GM12878 (cell line): ENCODE data around the gene PRPF31. TPM values are rescaled to one million over a fixed set of nuclear protein-coding genes. Genes with fewer than 3 reads are reported as not detected.
A peak's percentile ranks its signal among the peaks of the same experiment; 100 is the strongest.

ENCODE experiments used
- ATAC-seq: fragments of 200-7000 bp; cut with Tn5 transposase; 3 replicates; pipeline ENCODE4 v1.9.1; 2020; ENCODE audit warnings: mild to moderate bottlenecking, moderate library complexity
- BruUV-seq: library from RNA; stranded (reverse); fragments of 400-500 nt; replicated peaks from 2 replicates; lab custom pipeline; 2021; lab: Mats Ljungman, UMichigan
- CTCF ChIA-PET: fragments of 300-600 bp; sonication (Branson Sonifier 250); formaldehyde crosslinking; extraction: SDS; loops from one replicate; lab custom pipeline; 2021; ENCODE audit warnings: inconsistent platforms; lab: Yijun Ruan, JAX
- POLR2A ChIA-PET: fragments of 350-600 bp; formaldehyde crosslinking; extraction: SDS; loops from one replicate; lab custom pipeline; 2021; ENCODE audit warnings: inconsistent platforms; lab: Charles Lee
- RAD21 ChIA-PET: fragments of 300-600 bp; sonication (Branson Sonifier 250); formaldehyde crosslinking; loops from one replicate; lab custom pipeline; 2023; ENCODE audit warnings: antibody characterized with exemption; ENCODE audit not compliant: unreplicated experiment; lab: Charles Lee
- SMC1A ChIA-PET: fragments of 300-600 bp; sonication (Branson Sonifier 250); formaldehyde crosslinking; loops from one replicate; lab custom pipeline; 2023; ENCODE audit not compliant: unreplicated experiment, uncharacterized antibody; lab: Charles Lee
- DNase-seq: peaks from one replicate; pipeline ENCODE4 v3.0.0-alpha.2; 2011; ENCODE audit warnings: low read depth, low spot score
- FAIRE-seq: peaks from 3 replicates; lab custom pipeline; 2011; peaks lifted over from hg19 to GRCh38; lab: Jason Lieb, UNC
- H2AFZ ChIP-seq: 2 replicates; pipeline ENCODE4 v1.6.0; 2011; ENCODE audit warnings: low read depth, low read length, control low read depth; ENCODE audit not compliant: control insufficient read depth
- H3K27ac ChIP-seq: 2 replicates; pipeline ENCODE4 v1.5.1; 2011; ENCODE audit warnings: control low read depth; ENCODE audit not compliant: control insufficient read depth, insufficient read depth
- H3K27me3 ChIP-seq, 2 experiments: replicated peaks in 1 of 2; 2 replicates each; pipeline versions ENCODE4 v1.6.0 to v1.6.1; 2011; ENCODE audit warnings: low read length in 1 of 2; ENCODE audit not compliant: control insufficient read depth in 2 of 2, insufficient read depth in 2 of 2
- H3K36me3 ChIP-seq, 2 experiments: 2 replicates each; pipeline ENCODE4 v1.5.1; 2011; ENCODE audit warnings: low read length in 1 of 2; ENCODE audit not compliant: control insufficient read depth in 2 of 2, insufficient read depth in 2 of 2
- H3K4me1 ChIP-seq: 2 replicates; pipeline ENCODE4 v1.6.1; 2011; ENCODE audit warnings: mild to moderate bottlenecking, low read length, moderate library complexity, mixed read lengths; ENCODE audit not compliant: control insufficient read depth, insufficient read depth
- H3K4me2 ChIP-seq: 2 replicates; pipeline ENCODE4 v1.6.0; 2011; ENCODE audit warnings: control low read depth; ENCODE audit not compliant: control insufficient read depth, insufficient read depth
- H3K4me3 ChIP-seq: fragments of 200-600 bp; sonication (generic); 2 replicates; pipeline ENCODE4 v1.5.1; 2016
- H3K79me2 ChIP-seq: 2 replicates; pipeline ENCODE4 v1.6.0; 2011; ENCODE audit warnings: low read length; ENCODE audit not compliant: control insufficient read depth, insufficient read depth
- H3K9ac ChIP-seq: 2 replicates; pipeline ENCODE4 v1.8.0; 2011; ENCODE audit warnings: low read length, control low read depth, mixed read lengths; ENCODE audit not compliant: control insufficient read depth, insufficient read depth
- H3K9me3 ChIP-seq: replicated peaks from 3 replicates; pipeline ENCODE4 v1.5.1; 2011; ENCODE audit warnings: mild to moderate bottlenecking, low read length; ENCODE audit not compliant: control insufficient read depth, insufficient read depth
- H4K20me1 ChIP-seq: 2 replicates; pipeline ENCODE4 v1.6.0; 2011; ENCODE audit not compliant: control insufficient read depth, insufficient read depth
- ESRRA ChIP-seq: IDR thresholded peaks from 2 replicates; pipeline ENCODE4 v1.6.1; 2012; ENCODE audit warnings: mild to moderate bottlenecking, low read length, improper control_type of control experiment
- MYC ChIP-seq: IDR thresholded peaks from 2 replicates; pipeline ENCODE4 v1.6.1; 2011; ENCODE audit warnings: mild to moderate bottlenecking, low read length, moderate library complexity, inconsistent platforms; ENCODE audit not compliant: insufficient read depth, insufficient replicate concordance, insufficient read length, severe bottlenecking
- NFYB ChIP-seq: IDR thresholded peaks from 2 replicates; pipeline ENCODE4 v1.6.1; 2011; ENCODE audit warnings: low read depth, mild to moderate bottlenecking, low read length, improper control_type of control experiment, moderate library complexity; ENCODE audit not compliant: insufficient read depth
- PML ChIP-seq: IDR thresholded peaks from 2 replicates; pipeline ENCODE4 v1.6.1; 2012; ENCODE audit warnings: low read length, inconsistent platforms
- WGBS: methylation state at CpG from one replicate; pipeline ENCODE4 v1.1.6; 2016; ENCODE audit warnings: low lambda C conversion rate; ENCODE audit not compliant: insufficient replicate concordance, insufficient coverage; ENCODE audit errors: missing lambda C conversion rate; 5-methylcytosine and 5-hydroxymethylcytosine counted together
- in situ Hi-C: fragments of 300-500 bp; cut with MboI; formaldehyde crosslinking; loops from 9 replicates; pipeline ENCODE4 v1.14.3; 2018; ENCODE audit warnings: mixed read lengths
- intact Hi-C: fragments of 100-400 bp; cut with micrococcal nuclease; formaldehyde crosslinking; loops from one replicate; pipeline ENCODE4 v1.14.2; 2022; ENCODE audit not compliant: unreplicated experiment
- polyA plus RNA-seq, 11 experiments: library from polyadenylated mRNA; depleted of rRNA in 4 of 11; unstranded in 6 of 11; stranded (reverse) in 5 of 11; fragments of >200 nt; fragmentation: Nextera tagmentation in 4 of 11; fragmentation: Illumina TruSeq in 1 of 11; extraction: Ambion mirVana in 4 of 11; extraction: Trizol in 1 of 11; gene quantifications; 1 replicate in 1 of 11; 2 replicates in 10 of 11; pipeline versions ENCODE4 v1.2.1 to v1.2.3, GENCODE V29; 2011 to 2016; ENCODE audit warnings: inconsistent platforms in 2 of 11, missing spikeins in 2 of 11, low read depth in 1 of 11
- total RNA-seq, 4 experiments: library from RNA; depleted of rRNA in 3 of 4; stranded (reverse); fragments of >200 nt in 3 of 4; fragmentation: Illumina TruSeq in 1 of 4; extraction: Trizol in 1 of 4; gene quantifications; 2 replicates each; pipeline versions ENCODE4 v1.2.1 to v1.2.3, GENCODE V29; 2013 to 2021

Gene PRPF31
- total and polyA plus RNA-seq, 10 of the 15 experiments (the other 5 are each of a cell fraction or from before 2014, with no cell fraction given): 2.7 to 170 (median 69.7) TPM

- TF ChIP-seq PML (no peak), ESRRA (no peak), NFYB (no peak)
- TF ChIP-seq, all 136 proteins: peak for 0
Observed at GRCh38 chr19:54084410-54084809, 31.1 kb upstream of the PRPF31 start (continued).

DNA sequence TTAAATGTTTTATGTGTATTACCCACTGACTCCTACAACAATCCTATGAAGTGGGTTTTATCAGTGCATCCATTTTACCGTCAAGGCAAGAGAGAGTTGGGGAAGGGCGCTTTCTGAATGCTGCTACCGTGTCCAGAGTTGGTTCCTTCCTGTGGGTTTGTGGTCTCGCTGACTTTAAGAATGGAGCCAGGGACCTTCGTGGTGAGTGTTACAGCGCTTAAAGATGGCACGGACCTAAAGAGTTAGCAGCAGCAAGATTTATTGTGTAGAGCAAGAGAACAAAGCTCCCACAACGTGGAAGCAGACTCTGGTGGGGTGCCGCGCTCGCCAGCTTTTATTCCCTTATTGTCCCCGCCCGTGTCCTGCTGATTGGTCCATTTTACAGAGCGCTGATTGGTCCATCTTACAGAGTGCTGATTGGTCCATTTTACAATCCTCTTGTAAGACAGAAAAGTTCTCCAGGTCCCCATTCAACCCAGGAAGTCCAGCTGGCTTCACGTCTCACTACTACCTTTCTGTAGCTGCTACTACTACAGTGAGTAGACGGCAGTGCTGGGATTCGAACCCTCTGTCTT lies 21.0 kb upstream of the PRPF31 start:
- intact Hi-C loops (no loop called here), in situ Hi-C loops (no loop called here)
- SMC1A ChIA-PET: no interaction called here
- CTCF ChIA-PET: no interaction called here
- no peaks in the 10 kb centered on the region for H3K79me2 ChIP-seq
- no peaks in the 10 kb centered on the region; a peak in 2 of 4 replicates for H3K27me3 ChIP-seq
- H3K9me3 ChIP-seq: peaks cover 2% of the 10 kb centered on the region; the same call in 2 of the 3 replicates
- H2AFZ ChIP-seq: no peak overlapping the region
- 38% methylated on average over 17 of the region's 17 CpGs for WGBS
- H3K4me2 ChIP-seq: no peak overlapping the region
- no peak overlapping the region for H3K9ac ChIP-seq
- RAD21 ChIA-PET: no interaction called here
- no peak for FAIRE-seq
- no peaks in the 10 kb centered on the region for H3K4me1 ChIP-seq
- no peaks in the 10 kb centered on the region for H4K20me1 ChIP-seq
- H3K36me3 ChIP-seq: no peaks in the 10 kb centered on the region
- ATAC-seq: no peak
- no peak for DNase-seq
- TF ChIP-seq NFYB: peak; percentile 56
- TF ChIP-seq MYC: no peak
- H3K4me3 ChIP-seq: no peak overlapping the region
- POLR2A ChIA-PET: interaction anchor here (0.6 kb wide), 1 partner anchor 1410 kb away, joined by 3 read pairs; no protein-coding TSS in a partner anchor
- BruUV-seq: no TSS peak
- no peak overlapping the region for H3K27ac ChIP-seq
